Esophagus muscularis mucosa (tissue), 4 donors: Measurements from ENCODE around the gene XRCC4.

Source experiments
- EP300 ChIP-seq: sonication (generic); formaldehyde crosslinking; IDR thresholded peaks from one replicate; pipeline ENCODE4 v1.6.1; 2017; ENCODE audit warnings: antibody characterized with exemption
- POLR2A ChIP-seq: fragments of 450-650 bp; IDR thresholded peaks from one replicate; pipeline ENCODE4 v1.6.1; 2017; ENCODE audit warnings: antibody characterized with exemption, moderate library complexity, mild to moderate bottlenecking, low read depth
- POLR2AphosphoS5 ChIP-seq, 2 donors: sonication (generic); formaldehyde crosslinking; IDR thresholded peaks; one replicate each; pipeline ENCODE4 v1.6.1; 2017; ENCODE audit warnings: antibody characterized with exemption in 2 of 2
- TF ChIP-seq, protein P1 (sequence below), 3 experiments: fragments of 200-600 bp in 2 of 3; fragments of 450-650 bp in 1 of 3; sonication (generic) in 2 of 3; IDR thresholded peaks; one replicate each; pipeline ENCODE4 v1.5.1; 2017 to 2019; ENCODE audit warnings: antibody characterized with exemption in 3 of 3, mild to moderate bottlenecking in 2 of 3, moderate library complexity in 1 of 3

DNA sequence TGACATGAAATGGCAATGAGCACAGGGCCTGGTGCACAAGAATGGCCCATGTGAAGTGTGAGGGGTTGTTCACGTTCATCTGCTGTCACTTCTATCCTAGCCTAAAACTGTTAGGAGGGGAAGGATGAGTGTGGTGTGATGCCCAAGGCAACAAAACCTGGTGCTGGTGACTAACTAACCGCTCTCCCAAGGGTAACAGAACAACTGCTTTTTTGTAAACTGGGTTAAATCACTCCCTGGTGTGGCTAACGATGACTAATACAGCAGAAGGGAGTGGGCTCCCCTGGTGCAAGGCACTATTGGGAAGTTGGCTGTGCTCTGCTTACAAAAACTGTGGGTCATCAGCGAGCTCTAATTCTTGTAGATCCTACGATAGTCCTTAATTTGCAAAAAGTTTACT lies 291.0 kb downstream of the XRCC4 start:
- TF ChIP-seq, protein P1, sequence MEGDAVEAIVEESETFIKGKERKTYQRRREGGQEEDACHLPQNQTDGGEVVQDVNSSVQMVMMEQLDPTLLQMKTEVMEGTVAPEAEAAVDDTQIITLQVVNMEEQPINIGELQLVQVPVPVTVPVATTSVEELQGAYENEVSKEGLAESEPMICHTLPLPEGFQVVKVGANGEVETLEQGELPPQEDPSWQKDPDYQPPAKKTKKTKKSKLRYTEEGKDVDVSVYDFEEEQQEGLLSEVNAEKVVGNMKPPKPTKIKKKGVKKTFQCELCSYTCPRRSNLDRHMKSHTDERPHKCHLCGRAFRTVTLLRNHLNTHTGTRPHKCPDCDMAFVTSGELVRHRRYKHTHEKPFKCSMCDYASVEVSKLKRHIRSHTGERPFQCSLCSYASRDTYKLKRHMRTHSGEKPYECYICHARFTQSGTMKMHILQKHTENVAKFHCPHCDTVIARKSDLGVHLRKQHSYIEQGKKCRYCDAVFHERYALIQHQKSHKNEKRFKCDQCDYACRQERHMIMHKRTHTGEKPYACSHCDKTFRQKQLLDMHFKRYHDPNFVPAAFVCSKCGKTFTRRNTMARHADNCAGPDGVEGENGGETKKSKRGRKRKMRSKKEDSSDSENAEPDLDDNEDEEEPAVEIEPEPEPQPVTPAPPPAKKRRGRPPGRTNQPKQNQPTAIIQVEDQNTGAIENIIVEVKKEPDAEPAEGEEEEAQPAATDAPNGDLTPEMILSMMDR (IDR thresholded peaks at IDR 0.05) = no peak
- TF ChIP-seq EP300 (no peak), POLR2A (no peak), POLR2AphosphoS5 (IDR thresholded peaks at IDR 0.05) (no peak)
